T-helper 1 cell (primary cell): Measurements from ENCODE around the gene JPH3.

Source experiments
- DNase-seq, 5 donors: peaks; one replicate each; pipeline ENCODE4 v3.0.0-alpha.2; 2012 to 2020
- total RNA-seq, 4 donors: gene quantifications; one replicate each; lab custom pipeline; 2026; lab: John Stamatoyannopoulos, UW

The JPH3 gene
- total RNA-seq = 0 to 0.08 (median 0) reads per million in 4 donors

GRCh38 chr16:87602001-87602775 lies at the start of gene JPH3:
Gene JPH3 (plus strand): TSS chr16:87602508. CDS start chr16:87603147, 639 bp downstream.
- no peak for DNase-seq

- no peak for DNase-seq
Observed at GRCh38 chr16:87552772-87553573, 49.3 kb upstream of the JPH3 start.

GRCh38 chr16:87554754-87555427 lies 47.4 kb upstream of the JPH3 start:
- DNase-seq = no peak

- DNase-seq = no peak
Observed at GRCh38 chr16:87555647-87556046, 46.7 kb upstream of the JPH3 start.

- DNase-seq = no peak
Observed at GRCh38 chr16:87556941-87557459, 45.3 kb upstream of the JPH3 start.

- DNase-seq = no peak
Observed at GRCh38 chr16:87558682-87559081, 43.6 kb upstream of the JPH3 start.

- DNase-seq = no peak
Observed at GRCh38 chr16:87559945-87560344, 42.4 kb upstream of the JPH3 start.

- peak in 1 of 5 donors; percentile 6 for DNase-seq
Observed at GRCh38 chr16:87560428-87561199, 41.7 kb upstream of the JPH3 start.

- no peak for DNase-seq
Observed at GRCh38 chr16:87561200-87562105, 40.9 kb upstream of the JPH3 start.

GRCh38 chr16:87562201-87562600 lies 40.1 kb upstream of the JPH3 start:
- no peak for DNase-seq

- no peak for DNase-seq
Observed at GRCh38 chr16:87563022-87563421, 39.3 kb upstream of the JPH3 start.

- DNase-seq = no peak
Observed at GRCh38 chr16:87563714-87564523, 38.4 kb upstream of the JPH3 start.

- DNase-seq = no peak
Observed at GRCh38 chr16:87564524-87564778, 37.9 kb upstream of the JPH3 start.

GRCh38 chr16:87569601-87570571 lies 32.4 kb upstream of the JPH3 start:
- DNase-seq = no peak

- DNase-seq = no peak
Observed at GRCh38 chr16:87570572-87570937, 31.8 kb upstream of the JPH3 start.

- no peak for DNase-seq
Observed at GRCh38 chr16:87570938-87571867, 31.1 kb upstream of the JPH3 start.

- no peak for DNase-seq
Observed at GRCh38 chr16:87571868-87572244, 30.5 kb upstream of the JPH3 start.

GRCh38 chr16:87572959-87573358 lies 29.3 kb upstream of the JPH3 start:
- no peak for DNase-seq
